Stomach smooth muscle (tissue), 2 donors: Measurements from ENCODE around the gene STX18.
"Not testable (repeated sequence)": the region's sequence is repeated elsewhere in the genome, so short reads cannot be mapped to it uniquely, and the experiment has no call there.

Experiments
- H3K27ac ChIP-seq: one replicate; pipeline ENCODE4 v1.7.0; 2013; ENCODE audit warnings: mild to moderate bottlenecking, low read length, inconsistent platforms
- H3K27me3 ChIP-seq, 2 donors: one replicate each; pipeline ENCODE4 v1.7.0; 2013; ENCODE audit warnings: low read length in 2 of 2; ENCODE audit not compliant: insufficient read depth in 2 of 2, control insufficient read depth in 1 of 2
- H3K36me3 ChIP-seq, 2 donors: one replicate each; pipeline ENCODE4 v1.7.0; 2013; ENCODE audit warnings: low read length in 2 of 2; ENCODE audit not compliant: control insufficient read depth in 2 of 2, insufficient read depth in 2 of 2
- H3K4me1 ChIP-seq: one replicate; pipeline ENCODE4 v1.7.0; 2013; ENCODE audit warnings: low read length; ENCODE audit not compliant: control insufficient read depth, insufficient read depth
- H3K4me3 ChIP-seq, 2 donors: one replicate each; pipeline ENCODE4 v1.7.0; 2013; ENCODE audit warnings: low read length in 2 of 2
- H3K9ac ChIP-seq, 2 donors: one replicate each; pipeline ENCODE4 v1.7.0; 2013; ENCODE audit warnings: low read length in 2 of 2, mild to moderate bottlenecking in 1 of 2
- H3K9me3 ChIP-seq, 2 donors: one replicate each; pipeline ENCODE4 v1.7.0; 2013; ENCODE audit warnings: low read length in 2 of 2; ENCODE audit not compliant: control insufficient read depth in 2 of 2
- donor health status: healthy.
- donor health status: Pancreatic carcinoma.

Gene STX18

DNA sequence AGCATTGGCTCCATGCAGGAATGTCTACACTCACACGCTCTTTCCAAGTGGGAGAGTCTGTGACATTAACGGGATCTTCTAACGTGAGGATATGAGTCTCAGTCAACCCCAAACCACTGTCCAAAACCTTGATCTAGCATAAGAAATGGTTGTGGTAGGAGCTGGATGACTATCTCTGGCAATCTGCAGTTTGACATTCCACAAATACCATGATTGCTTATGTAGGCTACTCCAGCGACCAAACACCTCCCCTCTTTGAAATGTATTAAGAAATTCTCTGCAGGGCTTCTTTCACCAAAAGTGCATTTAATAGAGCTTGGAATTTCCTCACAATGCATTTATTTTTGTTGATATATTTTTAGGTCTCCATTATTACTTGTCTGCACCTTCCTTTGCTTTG, 14.1 kb upstream of the STX18 start:
- Histone ChIP-seq H3K27me3 (no peaks in the 10 kb centered on the region), H3K4me1 (no peaks in the 10 kb centered on the region), H3K9ac (no peak overlapping the region), H3K36me3 (peaks cover 5 to 7% of the 10 kb centered on the region in 2 donors), H3K9me3 (no peaks in the 10 kb centered on the region), H3K27ac (no peak overlapping the region), H3K4me3 (no peak overlapping the region)

DNA sequence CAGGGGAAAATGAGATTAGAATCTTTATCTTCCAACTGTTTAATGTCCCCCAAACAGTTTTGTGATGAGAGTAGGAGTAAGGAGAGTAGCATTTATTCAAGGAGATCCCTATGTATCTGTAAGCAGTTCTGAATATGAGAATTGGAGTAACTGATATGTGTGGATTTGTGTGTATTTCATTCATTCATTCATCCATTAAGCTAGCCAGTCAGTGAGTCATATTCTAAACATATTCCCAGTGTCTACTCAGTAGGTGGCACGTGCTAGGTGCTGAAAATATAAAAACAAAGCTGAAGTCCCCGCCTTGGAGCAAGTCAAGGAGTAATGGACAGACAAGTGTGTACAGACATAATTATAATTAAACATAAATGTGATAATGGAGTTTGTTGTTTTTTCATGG, 12.4 kb upstream of the STX18 start:
- Histone ChIP-seq H3K4me1 (no peaks in the 10 kb centered on the region), H3K27me3 (no peaks in the 10 kb centered on the region), H3K9ac (no peak overlapping the region), H3K27ac (no peak overlapping the region), H3K4me3 (no peak overlapping the region), H3K9me3 (no peaks in the 10 kb centered on the region), H3K36me3 (peaks cover 5 to 7% of the 10 kb centered on the region in 2 donors)

DNA sequence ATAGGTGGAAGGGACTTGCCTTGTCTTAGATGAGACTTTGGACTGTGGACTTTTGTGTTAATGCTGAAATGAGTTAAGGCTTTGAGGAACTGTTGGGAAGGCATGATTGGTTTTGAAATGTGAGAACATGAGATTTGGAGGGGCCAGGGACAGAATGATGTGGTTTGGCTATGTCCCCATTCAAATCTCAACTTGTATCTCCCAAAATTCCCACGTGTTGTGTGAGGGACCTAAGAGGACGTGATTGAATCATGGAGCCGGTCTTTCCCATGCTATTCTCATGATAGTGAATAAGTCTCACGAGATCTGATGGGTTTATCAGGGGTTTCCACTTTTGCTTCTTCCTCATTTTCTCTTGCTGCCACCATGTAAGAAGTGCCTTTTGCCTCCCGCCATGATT, 10.2 kb upstream of the STX18 start:
- not testable (repeated sequence) for H3K9ac ChIP-seq, H3K27me3 ChIP-seq, H3K4me3 ChIP-seq, H3K27ac ChIP-seq, H3K4me1 ChIP-seq, H3K36me3 ChIP-seq, H3K9me3 ChIP-seq

DNA sequence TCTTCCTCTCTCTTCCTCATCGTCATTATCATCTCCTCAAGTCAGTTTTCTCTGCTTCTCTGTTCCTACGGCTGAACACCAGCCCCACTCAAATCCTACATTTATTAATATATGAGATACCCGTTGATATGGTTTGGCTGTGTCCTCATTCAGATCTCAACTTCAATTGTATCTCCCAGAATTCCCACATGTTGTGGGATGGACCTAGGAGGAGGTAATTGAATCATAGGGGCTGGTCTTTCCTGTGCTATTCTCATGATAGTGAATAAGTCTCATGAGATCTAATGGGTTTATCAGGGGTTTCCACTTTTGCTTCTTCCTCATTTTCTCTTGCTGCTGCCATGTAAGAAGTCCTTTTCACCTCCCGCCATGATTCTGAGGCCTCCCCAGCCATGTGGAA, 8.3 kb upstream of the STX18 start:
- not testable (repeated sequence) for H3K9ac ChIP-seq, H3K4me1 ChIP-seq, H3K27me3 ChIP-seq, H3K4me3 ChIP-seq, H3K9me3 ChIP-seq, H3K27ac ChIP-seq
- peaks cover 6 to 11% of the 10 kb centered on the region in 2 donors for H3K36me3 ChIP-seq

DNA sequence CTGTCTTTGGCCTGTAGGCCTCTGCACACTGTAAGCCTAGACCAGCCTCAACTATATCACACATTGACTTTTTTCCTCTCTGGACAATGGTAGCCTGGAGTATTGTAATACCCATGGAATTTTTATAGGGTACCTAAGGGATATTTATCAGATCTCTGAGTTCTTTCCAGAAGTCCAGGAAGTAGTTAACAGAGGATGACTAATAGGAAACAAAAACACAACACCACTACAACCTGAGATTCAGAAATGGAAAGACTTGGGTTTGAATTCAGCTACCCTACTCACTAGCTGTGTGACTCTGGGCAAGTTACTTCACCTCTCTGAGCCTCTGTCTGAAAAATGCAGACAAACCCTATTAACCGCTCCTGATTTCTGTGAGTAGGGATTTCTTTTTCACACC, 7.7 kb upstream of the STX18 start:
- Histone ChIP-seq H3K9me3 (no peaks in the 10 kb centered on the region), H3K27ac (no peak overlapping the region), H3K27me3 (no peaks in the 10 kb centered on the region), H3K4me1 (no peaks in the 10 kb centered on the region), H3K9ac (no peak overlapping the region), H3K4me3 (no peak overlapping the region), H3K36me3 (peaks cover 6 to 11% of the 10 kb centered on the region in 2 donors)

DNA sequence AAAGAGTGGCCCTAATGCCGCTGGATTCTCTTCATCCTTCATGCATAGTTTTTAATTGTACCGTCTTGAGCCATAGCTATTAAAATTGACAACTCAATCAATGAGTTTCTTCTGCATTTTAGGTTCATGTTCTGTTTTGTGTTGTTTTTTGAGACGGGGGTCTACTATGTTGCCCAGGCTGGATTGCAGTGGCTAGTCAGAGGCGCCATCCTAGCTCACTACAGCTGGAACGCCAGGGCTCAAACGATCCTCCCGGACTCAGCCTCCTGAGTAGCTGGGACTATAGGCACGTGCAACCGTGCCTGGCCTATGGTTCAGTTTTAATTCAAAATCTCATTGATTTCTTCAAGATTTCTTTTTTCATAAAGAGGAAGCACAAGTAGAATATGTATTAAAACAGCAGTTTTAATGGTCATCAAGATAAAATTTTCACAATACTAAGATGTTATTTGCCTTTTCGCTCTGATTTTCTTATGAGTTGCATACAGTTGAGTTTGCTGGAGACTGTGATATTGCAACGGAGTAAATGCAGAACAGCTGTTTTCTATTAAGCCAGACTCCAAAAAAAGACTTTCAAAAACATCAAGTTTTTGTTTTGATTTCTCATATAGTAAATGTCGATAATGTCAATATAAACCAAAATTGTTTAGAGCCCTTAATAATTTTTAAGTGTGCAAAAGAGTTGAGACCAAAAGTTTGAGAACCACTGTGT, 1.1 kb upstream of the STX18 start:
- H3K27me3 ChIP-seq: no peaks in the 10 kb centered on the region
- peaks cover 23% of the 10 kb centered on the region for H3K4me1 ChIP-seq
- H3K9me3 ChIP-seq: no peaks in the 10 kb centered on the region
- H3K36me3 ChIP-seq: peaks cover 2 to 4% of the 10 kb centered on the region in 2 donors
- no peak overlapping the region for H3K27ac ChIP-seq
- peak overlapping the region; percentile 92 to 94 for H3K9ac ChIP-seq
- H3K4me3 ChIP-seq: peak overlapping the region; percentile 96 to 98

DNA sequence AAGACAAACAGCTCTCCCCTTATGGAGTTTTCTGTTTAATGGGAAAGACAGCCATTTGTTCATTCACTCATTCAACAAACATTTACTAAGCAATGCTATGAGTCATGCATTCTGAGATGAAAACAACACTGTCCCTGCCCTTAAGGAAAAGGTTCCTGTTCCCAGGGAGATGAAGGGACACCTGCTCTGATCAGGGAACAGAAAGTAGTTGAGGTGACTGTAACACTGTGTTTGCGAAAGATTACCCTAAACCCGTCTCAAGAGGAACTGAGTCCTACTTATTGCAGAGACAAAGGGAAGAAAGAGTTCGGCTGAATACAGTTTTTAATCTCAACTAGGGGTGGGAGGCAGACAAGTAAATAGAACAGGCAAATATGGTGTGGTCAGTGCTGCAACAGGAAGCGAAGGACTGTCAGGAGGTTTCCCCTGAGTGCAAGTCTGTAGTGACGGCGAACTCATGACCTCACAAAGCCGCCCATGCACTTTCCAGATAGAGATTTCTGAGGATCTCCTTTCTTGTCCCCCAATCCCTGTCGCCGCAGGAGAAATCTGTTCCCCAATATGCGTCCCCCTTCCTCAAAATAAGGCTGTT, 712 bp downstream of the STX18 start:
- Histone ChIP-seq H3K4me1 (peaks cover 23% of the 10 kb centered on the region), H3K27me3 (no peaks in the 10 kb centered on the region), H3K9ac (peak overlapping the region; percentile 92 to 94), H3K27ac (peak overlapping the region; percentile 73), H3K9me3 (no peaks in the 10 kb centered on the region), H3K36me3 (peaks cover 0 to 4% of the 10 kb centered on the region in 2 donors), H3K4me3 (peak overlapping the region; percentile 96 to 98)

DNA sequence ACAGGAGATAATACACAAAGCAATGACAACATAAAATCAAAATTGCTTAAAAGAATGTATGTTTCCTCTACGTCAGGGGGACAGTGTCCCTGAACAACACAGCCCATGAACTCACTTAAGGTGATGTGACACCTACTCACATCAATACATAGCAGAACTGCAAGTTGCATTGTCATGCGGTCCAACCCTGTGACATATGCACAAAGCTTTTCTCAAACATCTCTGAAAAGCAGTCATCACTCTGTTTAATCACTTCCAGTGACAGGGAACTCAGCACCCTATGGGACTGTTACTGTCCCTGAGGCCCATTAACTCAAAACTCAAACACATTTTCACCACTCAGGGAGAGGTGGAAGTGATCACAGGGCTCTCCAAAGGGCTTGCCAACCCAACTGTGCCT, 2.4 kb downstream of the STX18 start:
- no peaks in the 10 kb centered on the region for H3K27me3 ChIP-seq
- no peaks in the 10 kb centered on the region for H3K36me3 ChIP-seq
- no peak overlapping the region for H3K9ac ChIP-seq
- H3K27ac ChIP-seq: no peak overlapping the region
- peaks cover 23% of the 10 kb centered on the region for H3K4me1 ChIP-seq
- no peaks in the 10 kb centered on the region for H3K9me3 ChIP-seq
- H3K4me3 ChIP-seq: no peak overlapping the region

DNA sequence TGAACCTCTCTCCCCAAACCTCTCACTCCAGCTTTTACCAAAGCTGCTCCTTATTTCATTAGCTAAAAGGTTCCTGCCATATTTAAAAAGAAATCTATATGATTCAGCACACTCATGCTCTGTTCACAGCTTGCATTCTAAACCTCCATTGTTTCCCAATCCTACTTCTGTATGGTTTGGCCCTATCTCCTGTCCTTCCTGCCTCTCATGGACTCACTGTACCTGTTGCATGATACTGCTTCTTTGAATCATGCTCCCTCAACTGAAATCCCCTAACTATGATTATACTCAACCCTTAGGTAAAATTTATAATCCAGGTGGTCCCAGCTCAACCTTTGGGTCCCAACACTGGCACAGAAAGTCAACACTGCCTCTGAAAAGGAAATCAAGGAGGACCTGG, 6.3 kb downstream of the STX18 start:
- Histone ChIP-seq H3K27me3 (no peaks in the 10 kb centered on the region), H3K4me3 (no peak overlapping the region), H3K4me1 (peaks cover 9% of the 10 kb centered on the region), H3K36me3 (no peaks in the 10 kb centered on the region), H3K9me3 (no peaks in the 10 kb centered on the region), H3K27ac (no peak overlapping the region), H3K9ac (no peak overlapping the region)

DNA sequence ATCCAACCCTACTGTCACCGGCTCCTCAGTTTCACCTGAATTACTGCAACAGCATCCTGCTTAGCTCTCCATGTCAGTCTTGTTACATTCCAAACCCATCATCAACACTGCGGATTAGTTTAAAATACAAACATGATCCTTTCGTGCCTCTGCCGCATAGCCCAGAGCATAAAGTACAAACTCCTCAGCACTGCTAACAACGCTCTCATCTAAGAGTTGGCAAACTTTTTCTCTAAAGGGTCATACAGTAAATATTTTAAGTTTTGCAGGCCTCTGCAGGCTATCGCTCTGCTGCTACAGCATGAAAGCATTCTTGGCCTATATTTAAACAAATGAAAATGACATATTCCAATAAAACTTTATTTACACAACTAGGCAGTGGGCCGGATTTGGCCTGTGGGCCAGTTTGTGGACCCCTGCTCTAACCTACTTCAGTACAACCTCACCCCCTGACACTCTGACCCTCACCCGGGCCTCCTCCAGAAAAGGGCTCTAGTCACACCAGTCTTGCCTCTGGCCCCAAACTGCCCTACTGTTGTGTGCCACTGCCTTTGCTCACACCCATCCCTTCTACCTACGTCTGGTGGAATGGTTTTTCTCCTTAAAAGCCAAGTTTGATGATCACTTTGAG, 7.2 kb downstream of the STX18 start:
- Histone ChIP-seq H3K9ac (no peak overlapping the region), H3K9me3 (no peaks in the 10 kb centered on the region), H3K4me1 (peaks cover 3% of the 10 kb centered on the region), H3K36me3 (no peaks in the 10 kb centered on the region), H3K27me3 (no peaks in the 10 kb centered on the region), H3K27ac (no peak overlapping the region), H3K4me3 (no peak overlapping the region)
